Ascending aorta (tissue), 2 donors: ENCODE results near the gene IL4I1. TPM values are rescaled to one million over a fixed set of nuclear protein-coding genes. Genes with fewer than 3 reads are reported as not detected.

Experiments
- DNase-seq, 2 donors: peaks; one replicate each; pipeline ENCODE4 v3.0.0-alpha.2; 2019; ENCODE audit warnings: low spot score in 2 of 2
- H3K27ac ChIP-seq, 2 donors: fragments of 200-600 bp; sonication (generic); one replicate each; pipeline ENCODE4 v1.5.1; 2016 to 2017; ENCODE audit warnings: mild to moderate bottlenecking in 1 of 2
- H3K27me3 ChIP-seq: fragments of 200-600 bp; sonication (generic); one replicate; pipeline ENCODE4 v1.5.1; 2017
- H3K36me3 ChIP-seq, 2 donors: fragments of 200-600 bp; sonication (generic); one replicate each; pipeline ENCODE4 v1.5.1; 2016
- H3K4me1 ChIP-seq, 2 donors: fragments of 200-600 bp; sonication (generic); one replicate each; pipeline ENCODE4 v1.5.1; 2016 to 2017; ENCODE audit warnings: mild to moderate bottlenecking in 1 of 2
- H3K4me3 ChIP-seq, 2 donors: fragments of 200-600 bp; sonication (generic); one replicate each; pipeline ENCODE4 v1.5.1; 2016 to 2017; ENCODE audit warnings: mild to moderate bottlenecking in 1 of 2
- H3K9me3 ChIP-seq, 2 donors: fragments of 200-600 bp; sonication (generic); one replicate each; pipeline ENCODE4 v1.5.1; 2016
- intact Hi-C: fragments of 100-400 bp; cut with DNase I; formaldehyde crosslinking; loops from one replicate; pipeline ENCODE4 v1.15.1; 2023
- total RNA-seq: library from RNA; depleted of rRNA; stranded (reverse); fragments of >200 nt; gene quantifications from one replicate; pipeline ENCODE4 v1.1.0, GENCODE V29; 2016
- TF ChIP-seq, protein P1 (sequence below), 3 experiments: fragments of 200-600 bp in 2 of 3; fragments of 450-650 bp in 1 of 3; sonication (generic) in 2 of 3; IDR thresholded peaks; one replicate each; pipeline ENCODE4 v1.5.1; 2016 to 2019; ENCODE audit warnings: antibody characterized with exemption in 3 of 3, mild to moderate bottlenecking in 1 of 3, moderate library complexity in 1 of 3

Gene IL4I1
- total RNA-seq, 1 donor from 2014 or later: 0.96 TPM

DNA sequence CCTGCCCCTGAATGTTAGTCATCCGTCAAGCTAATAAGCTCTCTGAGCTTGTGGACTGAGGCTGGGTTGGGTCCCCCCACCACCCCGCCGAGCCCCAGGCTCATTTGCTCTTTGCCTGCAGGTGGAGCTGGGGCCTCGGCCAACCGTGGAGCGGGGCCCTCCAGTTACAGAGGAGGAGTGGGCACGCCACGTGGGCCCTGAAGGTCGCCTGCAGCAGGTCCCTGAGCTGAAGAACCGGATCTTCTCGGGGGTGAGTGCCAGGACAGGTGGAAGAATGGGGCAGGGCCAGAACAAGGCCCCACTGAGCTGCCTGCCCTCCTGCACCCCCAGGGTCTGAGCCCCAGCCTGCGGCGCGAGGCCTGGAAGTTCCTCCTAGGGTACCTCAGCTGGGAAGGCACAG, 14.0 kb downstream of the IL4I1 start:
- intact Hi-C loops: no loop called here
- Histone ChIP-seq H3K9me3 (no peaks in the 10 kb centered on the region), H3K4me3 (no peak overlapping the region), H3K36me3 (peaks cover 75 to 79% of the 10 kb centered on the region in 2 donors), H3K27ac (no peak overlapping the region), H3K27me3 (no peaks in the 10 kb centered on the region), H3K4me1 (peaks cover 7 to 13% of the 10 kb centered on the region in 2 donors)
- no peak for DNase-seq
- TF ChIP-seq, protein P1, sequence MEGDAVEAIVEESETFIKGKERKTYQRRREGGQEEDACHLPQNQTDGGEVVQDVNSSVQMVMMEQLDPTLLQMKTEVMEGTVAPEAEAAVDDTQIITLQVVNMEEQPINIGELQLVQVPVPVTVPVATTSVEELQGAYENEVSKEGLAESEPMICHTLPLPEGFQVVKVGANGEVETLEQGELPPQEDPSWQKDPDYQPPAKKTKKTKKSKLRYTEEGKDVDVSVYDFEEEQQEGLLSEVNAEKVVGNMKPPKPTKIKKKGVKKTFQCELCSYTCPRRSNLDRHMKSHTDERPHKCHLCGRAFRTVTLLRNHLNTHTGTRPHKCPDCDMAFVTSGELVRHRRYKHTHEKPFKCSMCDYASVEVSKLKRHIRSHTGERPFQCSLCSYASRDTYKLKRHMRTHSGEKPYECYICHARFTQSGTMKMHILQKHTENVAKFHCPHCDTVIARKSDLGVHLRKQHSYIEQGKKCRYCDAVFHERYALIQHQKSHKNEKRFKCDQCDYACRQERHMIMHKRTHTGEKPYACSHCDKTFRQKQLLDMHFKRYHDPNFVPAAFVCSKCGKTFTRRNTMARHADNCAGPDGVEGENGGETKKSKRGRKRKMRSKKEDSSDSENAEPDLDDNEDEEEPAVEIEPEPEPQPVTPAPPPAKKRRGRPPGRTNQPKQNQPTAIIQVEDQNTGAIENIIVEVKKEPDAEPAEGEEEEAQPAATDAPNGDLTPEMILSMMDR (IDR thresholded peaks at IDR 0.05): no peak

DNA sequence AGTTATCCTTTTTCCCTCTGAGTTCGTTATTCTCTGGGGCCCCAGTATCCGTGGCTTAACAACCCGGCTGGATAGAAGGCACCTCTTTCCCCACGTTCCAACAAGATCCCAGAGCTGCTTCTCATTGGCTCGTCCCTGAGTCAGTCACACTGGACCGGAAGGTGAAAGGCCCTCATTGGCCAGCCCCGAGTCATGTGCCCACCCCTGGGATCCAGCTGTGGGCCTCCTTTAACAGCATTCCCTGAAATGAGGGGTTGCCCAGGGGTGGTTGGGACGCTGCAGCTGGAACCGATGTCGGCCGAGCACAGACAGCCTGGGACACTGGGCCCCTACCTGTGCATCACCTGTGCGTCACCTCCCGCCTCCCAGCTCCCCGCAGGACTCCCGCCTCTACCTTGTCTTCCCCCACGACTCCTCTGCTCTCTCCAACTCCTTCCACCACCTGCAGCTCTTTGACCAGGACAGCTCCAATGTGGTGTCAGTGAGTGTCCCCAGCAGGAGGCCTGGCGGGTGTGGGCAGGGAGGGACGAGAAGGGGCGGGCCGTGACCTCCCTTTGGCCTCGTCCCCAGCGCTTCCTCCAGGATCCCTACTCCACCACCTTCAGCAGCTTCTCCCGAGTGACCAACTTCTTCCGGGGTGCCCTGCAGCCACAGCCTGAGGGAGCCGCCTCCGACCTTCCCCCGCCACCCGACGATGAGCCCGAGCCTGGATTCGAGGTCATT, 14.9 kb downstream of the IL4I1 start:
- Histone ChIP-seq H3K27me3 (no peaks in the 10 kb centered on the region), H3K36me3 (peaks cover 70 to 71% of the 10 kb centered on the region in 2 donors), H3K4me3 (no peak overlapping the region), H3K9me3 (no peaks in the 10 kb centered on the region), H3K27ac (no peak overlapping the region), H3K4me1 (peaks cover 7 to 13% of the 10 kb centered on the region in 2 donors)
- TF ChIP-seq, protein P1 (IDR thresholded peaks at IDR 0.05): no peak
- intact Hi-C loops: no loop called here
- DNase-seq: no peak

DNA sequence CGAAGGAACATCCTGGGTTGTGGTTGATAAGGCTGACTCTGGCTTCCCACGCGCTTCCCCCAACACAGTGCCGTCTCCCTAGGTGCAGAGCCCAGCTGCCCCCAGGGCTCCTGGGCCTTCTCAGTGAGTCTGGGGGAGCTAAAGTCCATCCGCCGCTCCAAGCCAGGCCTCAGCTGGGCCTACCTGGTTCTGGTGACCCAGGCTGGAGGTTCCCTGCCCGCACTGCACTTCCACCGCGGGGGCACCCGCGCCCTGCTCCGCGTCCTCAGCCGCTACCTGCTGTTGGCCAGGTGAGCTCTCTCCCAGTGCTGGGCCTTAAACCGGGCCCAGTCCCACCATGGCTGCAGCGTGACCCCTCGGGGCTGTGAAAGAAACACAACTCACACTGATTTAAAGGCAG, 15.5 kb downstream of the IL4I1 start:
- Histone ChIP-seq H3K27me3 (no peaks in the 10 kb centered on the region), H3K27ac (no peak overlapping the region), H3K4me3 (no peak overlapping the region), H3K4me1 (peaks cover 7 to 13% of the 10 kb centered on the region in 2 donors), H3K36me3 (peaks cover 67 to 68% of the 10 kb centered on the region in 2 donors), H3K9me3 (no peaks in the 10 kb centered on the region)
- TF ChIP-seq, protein P1 (IDR thresholded peaks at IDR 0.05): no peak
- no peak for DNase-seq
- intact Hi-C loops: no loop called here

DNA sequence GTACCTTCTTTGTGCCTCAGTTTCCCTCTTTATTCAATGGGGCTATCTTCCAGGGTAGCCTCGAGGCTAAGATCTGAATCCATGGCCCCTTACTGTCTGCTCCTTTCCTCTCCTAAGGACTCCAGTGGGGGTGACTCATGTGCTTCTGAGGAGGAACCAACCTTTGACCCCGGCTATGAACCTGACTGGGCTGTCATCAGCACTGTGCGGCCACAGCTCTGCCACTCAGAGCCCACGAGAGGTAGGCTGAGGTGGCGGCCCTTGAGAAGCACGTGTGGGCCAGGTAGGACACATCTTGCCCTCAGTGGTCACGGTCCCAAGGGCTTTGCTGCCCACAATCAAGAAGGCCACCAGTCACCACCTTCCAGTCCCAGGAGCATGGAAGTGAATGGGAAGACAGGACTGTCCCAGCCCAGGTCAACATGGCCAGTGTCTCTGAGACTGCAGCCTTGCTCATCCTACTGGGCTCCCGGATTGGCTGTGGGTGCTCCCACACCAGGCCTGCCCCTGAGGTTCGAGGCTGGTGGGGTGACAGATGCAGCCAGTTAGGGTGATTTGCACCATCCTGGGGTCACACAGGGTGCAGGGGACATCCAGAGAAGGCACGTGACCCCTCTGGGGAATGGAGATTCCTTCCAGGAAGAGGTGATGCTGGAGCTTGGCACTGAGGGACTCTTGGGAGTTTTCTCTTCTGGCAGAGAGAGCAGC, 16.4 kb downstream of the IL4I1 start:
- no peak for DNase-seq
- no peaks in the 10 kb centered on the region for H3K27me3 ChIP-seq
- intact Hi-C loops: no loop called here
- no peak overlapping the region for H3K4me3 ChIP-seq
- TF ChIP-seq, protein P1 (IDR thresholded peaks at IDR 0.05): no peak
- H3K4me1 ChIP-seq: peaks cover 11 to 17% of the 10 kb centered on the region in 2 donors
- no peaks in the 10 kb centered on the region for H3K9me3 ChIP-seq
- no peak overlapping the region for H3K27ac ChIP-seq
- peaks cover 62 to 63% of the 10 kb centered on the region in 2 donors for H3K36me3 ChIP-seq

DNA sequence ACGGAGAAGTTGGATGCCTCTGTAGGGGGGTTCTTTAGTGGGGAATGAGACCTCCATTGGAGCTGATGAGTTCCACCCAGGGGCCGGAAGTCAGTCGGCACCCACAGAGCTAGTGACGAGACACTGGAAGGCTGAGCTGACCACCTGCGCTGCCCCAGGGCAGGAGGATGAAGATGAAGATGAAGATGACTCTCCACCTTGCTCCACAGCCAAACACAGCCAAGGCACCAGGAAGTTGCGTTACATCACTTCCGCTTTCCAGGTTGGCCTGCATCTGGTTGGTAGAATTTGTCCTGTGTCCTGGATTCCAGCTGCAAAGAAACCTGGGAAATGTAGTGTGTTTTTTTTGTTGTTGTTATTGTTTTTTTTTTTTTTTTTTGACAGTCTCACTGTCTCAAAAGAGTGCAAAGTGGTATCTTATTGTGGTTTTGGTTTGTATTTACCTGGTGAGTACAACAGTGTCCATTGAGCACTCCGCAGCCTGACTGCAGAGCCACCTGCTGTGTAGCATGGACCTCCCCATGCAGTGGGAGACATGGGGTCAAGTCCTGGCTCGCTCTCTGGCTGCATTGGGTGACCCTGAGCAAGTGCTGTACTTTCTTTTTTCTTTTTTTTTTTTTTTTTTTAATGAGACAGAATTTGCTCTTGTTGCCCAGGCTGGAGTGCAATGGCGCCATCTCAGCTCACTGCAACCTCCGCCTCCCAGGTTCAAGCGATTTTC, 17.3 kb downstream of the IL4I1 start:
- H3K4me3 ChIP-seq: no peak overlapping the region
- no peaks in the 10 kb centered on the region for H3K27me3 ChIP-seq
- no peak overlapping the region for H3K27ac ChIP-seq
- H3K9me3 ChIP-seq: no peaks in the 10 kb centered on the region
- intact Hi-C loops: no loop called here
- no peak for DNase-seq
- TF ChIP-seq, protein P1 (IDR thresholded peaks at IDR 0.05): no peak
- peaks cover 53 to 54% of the 10 kb centered on the region in 2 donors for H3K36me3 ChIP-seq
- H3K4me1 ChIP-seq: peaks cover 11 to 23% of the 10 kb centered on the region in 2 donors
